ENCODE data around the gene RHOBTB1.
A peak's percentile ranks its signal among the peaks of the same experiment; 100 is the strongest.

The RHOBTB1 gene

GRCh38 chr10:60870416-60870728 lies 73.6 kb downstream of the RHOBTB1 start:
- TF ChIP-seq ELF4 (IDR thresholded peaks at IDR 0.05), result no peak
- TF ChIP-seq HDGF (IDR thresholded peaks at IDR 0.05; ENCODE audit: borderline replicate concordance), result no peak
- TF ChIP-seq TARDBP (IDR thresholded peaks at IDR 0.05), result no peak
- no peak for TF ChIP-seq FOXK2 (IDR thresholded peaks at IDR 0.05)
- no peak for TF ChIP-seq BHLHE40 (IDR thresholded peaks at IDR 0.05; ENCODE audit: borderline replicate concordance)
- TF ChIP-seq ZNF384 (IDR thresholded peaks at IDR 0.05), result no peak
- TF ChIP-seq FOXA1 (IDR thresholded peaks at IDR 0.05), result no peak
- no peak for TF ChIP-seq SP1 (IDR thresholded peaks at IDR 0.05)
- no peak for TF ChIP-seq LEF1 (IDR thresholded peaks at IDR 0.05; ENCODE audit: borderline replicate concordance)
- TF ChIP-seq CTBP1 (IDR thresholded peaks at IDR 0.05; ENCODE audit: borderline replicate concordance), result no peak
- TF ChIP-seq PKNOX1 (IDR thresholded peaks at IDR 0.05), result no peak
- TF ChIP-seq SUZ12 (IDR thresholded peaks at IDR 0.05), result no peak
- no peak for TF ChIP-seq FOXM1 (IDR thresholded peaks at IDR 0.05; ENCODE audit: borderline replicate concordance)
- TF ChIP-seq NFRKB (IDR thresholded peaks at IDR 0.05), result no peak
- CTCF ChIA-PET, result no interaction called here
- POLR2A ChIA-PET, result no interaction called here

GRCh38 chr10:60869652-60870415 lies 74.2 kb downstream of the RHOBTB1 start:
- no peak for DNase-seq (ENCODE audit: extremely low spot score)
- no peak for TF ChIP-seq HDGF (IDR thresholded peaks at IDR 0.05; ENCODE audit: borderline replicate concordance)
- TF ChIP-seq NFRKB (IDR thresholded peaks at IDR 0.05), result no peak
- TF ChIP-seq PKNOX1 (IDR thresholded peaks at IDR 0.05), result no peak
- TF ChIP-seq BHLHE40 (IDR thresholded peaks at IDR 0.05; ENCODE audit: borderline replicate concordance), result no peak
- TF ChIP-seq ARNT (IDR thresholded peaks at IDR 0.05), result no peak
- TF ChIP-seq FOXA1 (IDR thresholded peaks at IDR 0.05), result no peak
- TF ChIP-seq ELF4 (IDR thresholded peaks at IDR 0.05), result no peak
- no peak for TF ChIP-seq SUZ12 (IDR thresholded peaks at IDR 0.05)
- TF ChIP-seq LEF1 (IDR thresholded peaks at IDR 0.05; ENCODE audit: borderline replicate concordance), result no peak
- TF ChIP-seq SP1 (IDR thresholded peaks at IDR 0.05), result no peak
- TF ChIP-seq L3MBTL2 (conservative IDR thresholded peaks at IDR 0.05), result no peak
- no peak for TF ChIP-seq ZNF384 (IDR thresholded peaks at IDR 0.05)
- TF ChIP-seq CTBP1 (IDR thresholded peaks at IDR 0.05; ENCODE audit: borderline replicate concordance), result no peak
- ChIA-PET POLR2A (no interaction called here), CTCF (no interaction called here)

More at GRCh38 chr10:60870416-60870728, 73.6 kb downstream of the RHOBTB1 start:
- DNase-seq (ENCODE audit: extremely low spot score), result peak; percentile 20

GRCh38 chr10:60868946-60869345 lies 75.0 kb downstream of the RHOBTB1 start:
- no peak for DNase-seq (ENCODE audit: extremely low spot score)
- POLR2A ChIA-PET, result no interaction called here
- CTCF ChIA-PET, result no interaction called here
- TF ChIP-seq FOXK2 (IDR thresholded peaks at IDR 0.05), result no peak
- 0 out of 2 replicates have a peak, but pooled peaks have one; percentile 18 for TF ChIP-seq PKNOX1 (IDR thresholded peaks at IDR 0.05)

GRCh38 chr10:60865198-60865783 lies 78.7 kb downstream of the RHOBTB1 start:
- no peak for DNase-seq (ENCODE audit: extremely low spot score)
- CTCF ChIA-PET, result no interaction called here
- no peak for TF ChIP-seq ARNT (IDR thresholded peaks at IDR 0.05)
- TF ChIP-seq BHLHE40 (IDR thresholded peaks at IDR 0.05; ENCODE audit: borderline replicate concordance), result no peak
- no peak for TF ChIP-seq ZNF384 (IDR thresholded peaks at IDR 0.05)
- no peak for TF ChIP-seq FOXM1 (IDR thresholded peaks at IDR 0.05; ENCODE audit: borderline replicate concordance)
- TF ChIP-seq NFRKB (IDR thresholded peaks at IDR 0.05), result no peak
- no peak for TF ChIP-seq CTBP1 (IDR thresholded peaks at IDR 0.05; ENCODE audit: borderline replicate concordance)
- POLR2A ChIA-PET, result no interaction called here

- no peak for DNase-seq (ENCODE audit: extremely low spot score)
- POLR2A ChIA-PET, result no interaction called here
- TF ChIP-seq PKNOX1 (IDR thresholded peaks at IDR 0.05), result no peak
- no peak for TF ChIP-seq FOXK2 (IDR thresholded peaks at IDR 0.05)
- TF ChIP-seq CTBP1 (IDR thresholded peaks at IDR 0.05; ENCODE audit: borderline replicate concordance), result no peak
- TF ChIP-seq ELF4 (IDR thresholded peaks at IDR 0.05), result no peak
- no peak for TF ChIP-seq BHLHE40 (IDR thresholded peaks at IDR 0.05; ENCODE audit: borderline replicate concordance)
- TF ChIP-seq NFRKB (IDR thresholded peaks at IDR 0.05), result no peak
- no peak for TF ChIP-seq SP1 (IDR thresholded peaks at IDR 0.05)
- TF ChIP-seq FOXM1 (IDR thresholded peaks at IDR 0.05; ENCODE audit: borderline replicate concordance), result no peak
- TF ChIP-seq L3MBTL2 (conservative IDR thresholded peaks at IDR 0.05), result no peak
- no peak for TF ChIP-seq ZNF384 (IDR thresholded peaks at IDR 0.05)
- TF ChIP-seq FOXA1 (IDR thresholded peaks at IDR 0.05), result no peak
- no peak for TF ChIP-seq SUZ12 (IDR thresholded peaks at IDR 0.05)
- CTCF ChIA-PET, result interaction anchor here (0.9 kb wide), 1 partner anchor 14 kb away, joined by 5 read pairs; no protein-coding TSS in a partner anchor
Measured at GRCh38 chr10:60863796-60864195, 80.2 kb downstream of the RHOBTB1 start.

GRCh38 chr10:60862517-60862916 lies 81.5 kb downstream of the RHOBTB1 start:
- no peak for DNase-seq (ENCODE audit: extremely low spot score)
- POLR2A ChIA-PET, result no interaction called here
- TF ChIP-seq FOXA1 (IDR thresholded peaks at IDR 0.05) (no peak), TARDBP (IDR thresholded peaks at IDR 0.05) (no peak), BHLHE40 (IDR thresholded peaks at IDR 0.05; ENCODE audit: borderline replicate concordance) (no peak), CTBP1 (IDR thresholded peaks at IDR 0.05; ENCODE audit: borderline replicate concordance) (no peak), LEF1 (IDR thresholded peaks at IDR 0.05; ENCODE audit: borderline replicate concordance) (no peak)
- CTCF ChIA-PET, result no interaction called here
